HG03139 (cell line): Measurements from ENCODE around the gene UGT1A4.

Source experiments
- ATAC-seq: cut with Tn5 transposase; IDR thresholded peaks from one replicate; pipeline ENCODE4 v1.9.1; 2021; ENCODE audit not compliant: unreplicated experiment

Gene UGT1A4

DNA sequence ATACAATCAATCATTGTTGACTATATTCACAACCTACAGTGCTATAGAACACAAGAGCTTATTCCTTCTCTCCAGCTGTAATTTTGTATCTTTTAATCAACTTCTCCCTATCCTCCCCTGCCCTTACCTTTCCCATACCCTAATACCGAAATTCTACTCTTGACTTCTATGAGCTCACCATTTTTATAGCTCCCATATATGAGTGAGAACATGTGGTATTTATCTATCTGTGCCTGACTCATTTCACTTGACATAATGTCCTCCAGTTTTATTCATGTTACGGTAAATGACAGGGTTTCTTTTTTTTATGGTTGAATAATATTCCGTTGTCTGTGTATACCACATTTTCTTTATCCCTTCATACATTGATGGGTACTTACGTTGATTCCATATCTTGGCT, 62.2 kb downstream of the UGT1A4 start:
- no peak for ATAC-seq

DNA sequence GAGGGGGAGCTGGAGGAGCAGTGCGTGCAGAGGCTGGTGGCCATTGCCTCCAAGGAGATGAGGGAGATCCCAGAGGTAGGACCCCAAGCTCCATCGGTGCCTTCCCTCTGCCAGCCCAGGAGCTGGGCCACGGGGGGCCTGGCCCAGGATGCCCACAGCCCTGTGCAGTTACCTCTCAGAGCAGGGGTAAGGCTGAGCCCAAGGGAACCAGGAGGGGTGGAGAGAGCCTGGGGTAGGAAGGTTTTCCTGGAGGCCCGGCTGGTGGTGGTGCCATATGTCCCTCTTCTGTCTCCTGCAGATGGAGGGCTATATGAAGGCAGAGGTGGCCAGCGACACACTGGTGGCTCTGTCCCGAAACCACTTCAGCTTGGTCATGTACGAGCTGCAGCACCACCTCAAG, 71.0 kb downstream of the UGT1A4 start:
- no peak for ATAC-seq

GRCh38 chr2:233791151-233791882, 72.8 kb downstream of the UGT1A4 start:
- ATAC-seq, result no peak

- ATAC-seq, result no peak
Observed at GRCh38 chr2:233791883-233792329, 73.4 kb downstream of the UGT1A4 start.

GRCh38 chr2:233792720-233793119, 74.2 kb downstream of the UGT1A4 start:
- ATAC-seq, result no peak

GRCh38 chr2:233793465-233794127, 75.1 kb downstream of the UGT1A4 start:
- no peak for ATAC-seq

- ATAC-seq, result no peak
Observed at GRCh38 chr2:233794128-233794658, 75.7 kb downstream of the UGT1A4 start.

DNA sequence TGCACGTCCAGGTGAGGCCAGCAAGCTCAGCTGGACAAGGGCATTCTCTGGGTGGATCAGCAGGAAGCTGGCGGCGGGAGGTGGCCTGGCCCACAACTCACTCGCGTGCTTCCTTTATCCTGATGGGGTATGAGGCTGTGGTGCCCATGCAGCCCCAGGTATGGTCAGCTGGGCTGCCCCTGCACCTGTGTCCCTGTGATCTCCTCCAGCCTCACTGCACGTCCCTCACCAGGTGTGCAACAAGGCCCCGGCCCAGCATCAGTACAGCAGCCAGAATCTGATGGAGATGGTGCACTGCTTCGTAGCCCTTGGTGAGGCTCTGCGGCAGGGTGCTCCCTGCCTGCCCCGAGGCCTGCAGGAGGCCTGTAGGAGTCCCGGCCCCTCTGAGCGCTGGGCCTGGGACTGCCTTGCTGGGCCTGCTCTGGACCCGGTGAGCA, 77.2 kb downstream of the UGT1A4 start:
- ATAC-seq, result no peak

DNA sequence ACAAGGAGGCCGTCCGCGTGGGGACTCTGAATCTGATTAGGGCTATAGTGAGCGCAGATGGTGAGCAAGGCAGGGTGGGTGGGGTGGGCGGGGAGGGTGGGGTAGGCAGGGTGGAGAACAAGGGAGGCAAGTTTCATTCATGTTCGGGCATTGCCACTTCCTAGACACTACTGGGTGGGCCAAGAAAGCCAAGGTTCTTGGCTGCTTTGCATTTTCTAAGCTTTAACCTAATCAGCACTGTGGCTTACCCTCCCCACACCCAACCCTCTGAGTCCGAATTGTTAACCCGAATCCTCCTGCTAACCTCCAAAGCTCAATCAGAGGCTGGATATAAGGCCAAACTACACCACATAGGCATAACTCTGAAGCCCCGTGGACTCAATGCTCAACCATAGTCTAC, 77.7 kb downstream of the UGT1A4 start:
- no peak for ATAC-seq

- no peak for ATAC-seq
Observed at GRCh38 chr2:233798335-233799086, 80.0 kb downstream of the UGT1A4 start.

GRCh38 chr2:233799087-233799665, 80.6 kb downstream of the UGT1A4 start:
- ATAC-seq, result no peak

- ATAC-seq, result no peak
Observed at GRCh38 chr2:233799716-233800115, 81.2 kb downstream of the UGT1A4 start.

GRCh38 chr2:233800208-233800607, 81.7 kb downstream of the UGT1A4 start:
- no peak for ATAC-seq

DNA sequence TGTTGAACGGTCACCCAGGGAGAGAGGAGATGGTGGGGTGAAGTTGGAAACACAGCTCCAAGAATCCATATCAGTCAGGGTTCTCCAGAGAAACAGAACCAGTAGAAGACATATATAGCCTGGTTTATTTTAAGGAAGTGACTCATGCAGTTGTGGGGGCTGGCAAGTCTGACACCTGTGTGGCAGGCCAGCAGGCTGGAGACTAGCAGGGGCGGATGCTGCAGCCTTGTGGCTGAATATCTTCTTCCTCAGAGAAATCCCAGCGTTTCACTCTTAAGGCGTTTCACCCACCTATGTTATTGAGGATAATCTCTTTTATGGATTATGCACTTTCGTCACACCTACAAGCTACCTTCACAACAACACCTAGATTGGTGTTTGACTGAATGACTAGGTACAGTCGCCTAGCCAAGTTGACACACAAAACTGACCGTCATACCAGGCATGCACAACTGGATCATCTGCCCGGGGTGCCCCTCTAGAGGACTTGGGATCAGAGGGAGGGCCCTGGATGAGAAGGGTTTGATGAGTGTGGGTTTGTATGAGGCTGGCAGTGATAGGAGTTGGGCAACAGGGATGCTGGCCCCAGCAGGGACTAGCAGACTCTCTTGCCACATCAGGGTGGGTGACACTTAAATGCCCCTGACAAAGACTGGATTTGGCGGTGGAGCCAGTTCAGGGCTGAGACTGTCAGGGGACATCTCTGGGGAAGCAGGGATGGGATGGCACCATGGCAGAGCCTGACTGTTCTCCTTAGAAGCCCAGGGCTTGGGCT, 83.0 kb downstream of the UGT1A4 start:
- no peak for ATAC-seq

DNA sequence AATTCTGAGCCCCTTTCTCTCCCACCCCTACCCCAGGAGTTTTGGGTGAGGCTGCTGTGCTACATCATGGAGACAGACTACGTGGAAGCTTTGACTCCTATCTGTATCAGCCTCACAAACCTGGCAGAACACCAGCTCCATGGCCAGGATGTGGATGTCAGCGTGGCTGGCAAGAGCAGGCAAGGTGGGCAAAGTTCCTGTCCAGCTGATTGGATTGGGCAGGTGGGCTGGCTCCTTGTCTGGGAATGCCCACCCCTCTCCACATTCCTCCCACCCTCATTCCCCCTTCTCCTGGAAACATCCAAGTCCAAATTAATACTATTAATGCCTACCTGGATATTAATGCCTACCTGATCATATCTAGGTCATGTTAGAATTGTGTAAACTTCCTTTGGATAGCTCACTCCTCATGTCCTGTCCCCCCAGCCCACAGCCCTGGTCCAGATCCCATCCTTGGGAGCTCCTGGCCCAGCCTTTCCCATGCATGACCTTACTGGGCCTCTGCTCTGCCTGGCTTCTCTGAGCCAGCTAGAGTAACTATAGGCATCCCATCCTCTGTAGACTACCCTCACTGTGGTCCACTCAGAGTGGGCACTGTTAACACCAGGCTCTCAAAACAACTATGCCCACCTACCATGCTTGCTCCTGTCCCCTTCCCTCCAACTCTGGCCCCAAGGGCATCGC, 83.7 kb downstream of the UGT1A4 start:
- no peak for ATAC-seq

- no peak for ATAC-seq
Observed at GRCh38 chr2:233803292-233803911, 84.9 kb downstream of the UGT1A4 start.

DNA sequence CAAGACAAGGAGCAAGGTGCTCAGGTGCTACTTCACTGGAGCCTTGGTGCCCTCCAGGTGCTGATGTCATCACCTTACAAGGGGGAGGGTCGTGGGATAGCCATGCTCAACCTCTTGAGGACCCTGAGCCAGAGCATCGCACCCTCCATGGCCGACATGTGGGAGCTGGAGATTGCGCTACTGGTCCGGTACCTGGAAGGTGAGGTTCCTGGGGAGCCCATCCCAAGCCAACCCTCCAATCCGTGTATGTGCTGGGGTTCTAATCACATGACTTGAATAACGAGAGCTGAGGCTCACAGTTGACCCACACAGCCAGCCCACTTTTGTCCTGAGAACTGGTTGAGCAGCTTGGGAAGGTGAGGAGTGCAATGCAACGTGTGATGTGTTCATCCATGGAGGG, 85.5 kb downstream of the UGT1A4 start:
- no peak for ATAC-seq

- no peak for ATAC-seq
Observed at GRCh38 chr2:233807215-233807865, 88.8 kb downstream of the UGT1A4 start.
